ENCODE data around the gene MAP1LC3C. TPM values are rescaled to one million over a fixed set of nuclear protein-coding genes. Genes with fewer than 3 reads are reported as not detected.

The MAP1LC3C gene
- 1 to 10 TPM in 2 of 4 donors, under 1 TPM in 1, not detected in 1; 1.00 to 6.5 (median 1.1) TPM for total RNA-seq

GRCh38 chr1:241999026-241999425, at the start of gene MAP1LC3C:
TSS of gene MAP1LC3C (minus strand) at chr1:241999098. CDS start at chr1:241999008, 90 bp downstream.
- in situ Hi-C loops (cut with MboI; ENCODE audit: low pct_ligation_motif_present in 1 of 4, low pct_unique_long_range_greater_than_20kb in 1 of 4, low sequenced_read_pairs in 3 of 4) (loop anchor here in 2 of 4 donors (25.0 kb wide), 1 partner anchor 387 kb away; no protein-coding TSS in a partner anchor), intact Hi-C loops (cut with DNase I; ENCODE audit: low total_unique reads) (no loop called here)
- Histone ChIP-seq H3K27ac (peak within 1 kb of the TSS; percentile 19 to 43 (median 36)), H3K4me1 (peaks cover 0 to 8% (median 5%) of the 10 kb centered on the region in 4 donors), H3K4me3 (peak within 1 kb of the TSS in 2 of 4 donors; percentile 18 to 43), H3K9me3 (no peaks in the 10 kb centered on the region), H3K27me3 (no peaks in the 10 kb centered on the region), H3K36me3 (no peaks in the 10 kb centered on the region)
- no peak for DNase-seq
- TF ChIP-seq EP300 (IDR thresholded peaks at IDR 0.05; ENCODE audit: low read depth) (no peak), POLR2AphosphoS5 (IDR thresholded peaks at IDR 0.05) (no peak), POLR2A (IDR thresholded peaks at IDR 0.05) (no peak), CTCF (IDR thresholded peaks at IDR 0.05) (no peak)
- 20 to 51% methylated on average over 2 to 4 of the region's 4 CpGs for WGBS, 2 donors (ENCODE audit: low coverage in 1 of 2)

DNA sequence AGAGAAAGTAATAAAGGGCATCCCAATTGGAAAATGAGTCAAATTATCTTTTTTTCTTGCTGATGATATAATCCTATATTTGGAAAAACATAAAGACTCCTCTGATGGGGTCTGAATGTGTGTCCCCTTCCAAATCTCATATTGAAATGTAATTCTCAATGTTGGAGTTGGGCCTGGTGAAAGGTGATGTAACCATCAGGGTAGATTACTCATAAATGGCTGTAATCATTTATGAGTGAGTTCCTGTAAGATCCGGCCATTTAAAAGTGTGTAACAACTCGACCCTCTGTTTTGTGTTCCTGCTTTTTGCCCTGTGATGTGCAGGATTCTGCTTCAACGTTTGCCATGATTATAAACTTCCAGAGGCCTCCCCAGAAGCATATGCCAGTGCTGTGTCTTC, 44.3 kb upstream of the MAP1LC3C start:
- no peak for TF ChIP-seq POLR2AphosphoS5 (IDR thresholded peaks at IDR 0.05)
- TF ChIP-seq POLR2A (IDR thresholded peaks at IDR 0.05): no peak
- no peak for TF ChIP-seq EP300 (IDR thresholded peaks at IDR 0.05; ENCODE audit: low read depth)
- no peak for TF ChIP-seq CTCF (IDR thresholded peaks at IDR 0.05)

GRCh38 chr1:242034392-242034791, 35.5 kb upstream of the MAP1LC3C start:
- Histone ChIP-seq H3K36me3 (no peaks in the 10 kb centered on the region), H3K4me1 (no peaks in the 10 kb centered on the region), H3K4me3 (no peak overlapping the region), H3K9me3 (no peaks in the 10 kb centered on the region), H3K27ac (no peak overlapping the region), H3K27me3 (no peaks in the 10 kb centered on the region)
- no peak for DNase-seq
- in situ Hi-C loops (cut with MboI; ENCODE audit: low pct_ligation_motif_present in 1 of 4, low pct_unique_long_range_greater_than_20kb in 1 of 4, low sequenced_read_pairs in 3 of 4): no loop called here
- no peak for TF ChIP-seq CTCF (IDR thresholded peaks at IDR 0.05)
- no peak for TF ChIP-seq EP300 (IDR thresholded peaks at IDR 0.05; ENCODE audit: low read depth)
- no peak for TF ChIP-seq POLR2A (IDR thresholded peaks at IDR 0.05)
- TF ChIP-seq POLR2AphosphoS5 (IDR thresholded peaks at IDR 0.05): no peak
- WGBS, 2 donors (ENCODE audit: low coverage in 1 of 2): 88 to 96% methylated on average over 3 to 5 of the region's 5 CpGs
- intact Hi-C loops (cut with DNase I; ENCODE audit: low total_unique reads): no loop called here

More for the DNA sequence above, 44.3 kb upstream of the MAP1LC3C start:
- no peaks in the 10 kb centered on the region for H3K9me3 ChIP-seq
- in situ Hi-C loops (cut with MboI; ENCODE audit: low pct_ligation_motif_present in 1 of 4, low pct_unique_long_range_greater_than_20kb in 1 of 4, low sequenced_read_pairs in 3 of 4) (no loop called here), intact Hi-C loops (cut with DNase I; ENCODE audit: low total_unique reads) (no loop called here)
- no peaks in the 10 kb centered on the region for H3K27me3 ChIP-seq
- H3K27ac ChIP-seq: no peak overlapping the region
- H3K4me3 ChIP-seq: no peak overlapping the region
- no peaks in the 10 kb centered on the region for H3K4me1 ChIP-seq
- WGBS, 2 donors (ENCODE audit: low coverage in 1 of 2): 31% methylated on average over 3 of the region's 3 CpGs; no CpG with 5 or more reads in 1 of the 2 donors
- no peaks in the 10 kb centered on the region for H3K36me3 ChIP-seq
- no peak for DNase-seq

GRCh38 chr1:242033447-242033846, 34.5 kb upstream of the MAP1LC3C start:
- Histone ChIP-seq H3K9me3 (no peaks in the 10 kb centered on the region), H3K27ac (no peak overlapping the region), H3K27me3 (no peaks in the 10 kb centered on the region), H3K4me3 (no peak overlapping the region), H3K36me3 (no peaks in the 10 kb centered on the region), H3K4me1 (no peaks in the 10 kb centered on the region)
- in situ Hi-C loops (cut with MboI; ENCODE audit: low pct_ligation_motif_present in 1 of 4, low pct_unique_long_range_greater_than_20kb in 1 of 4, low sequenced_read_pairs in 3 of 4) (no loop called here), intact Hi-C loops (cut with DNase I; ENCODE audit: low total_unique reads) (no loop called here)
- DNase-seq: no peak
- TF ChIP-seq CTCF (IDR thresholded peaks at IDR 0.05): no peak
- TF ChIP-seq EP300 (IDR thresholded peaks at IDR 0.05; ENCODE audit: low read depth): no peak
- no peak for TF ChIP-seq POLR2AphosphoS5 (IDR thresholded peaks at IDR 0.05)
- TF ChIP-seq POLR2A (IDR thresholded peaks at IDR 0.05): no peak
- WGBS, 2 donors (ENCODE audit: low coverage in 1 of 2): 48 to 52% methylated on average over 4 of the region's 4 CpGs

Data from transverse colon (tissue), 4 donors.